Measurements from ENCODE around the gene ANKLE1.

DNA sequence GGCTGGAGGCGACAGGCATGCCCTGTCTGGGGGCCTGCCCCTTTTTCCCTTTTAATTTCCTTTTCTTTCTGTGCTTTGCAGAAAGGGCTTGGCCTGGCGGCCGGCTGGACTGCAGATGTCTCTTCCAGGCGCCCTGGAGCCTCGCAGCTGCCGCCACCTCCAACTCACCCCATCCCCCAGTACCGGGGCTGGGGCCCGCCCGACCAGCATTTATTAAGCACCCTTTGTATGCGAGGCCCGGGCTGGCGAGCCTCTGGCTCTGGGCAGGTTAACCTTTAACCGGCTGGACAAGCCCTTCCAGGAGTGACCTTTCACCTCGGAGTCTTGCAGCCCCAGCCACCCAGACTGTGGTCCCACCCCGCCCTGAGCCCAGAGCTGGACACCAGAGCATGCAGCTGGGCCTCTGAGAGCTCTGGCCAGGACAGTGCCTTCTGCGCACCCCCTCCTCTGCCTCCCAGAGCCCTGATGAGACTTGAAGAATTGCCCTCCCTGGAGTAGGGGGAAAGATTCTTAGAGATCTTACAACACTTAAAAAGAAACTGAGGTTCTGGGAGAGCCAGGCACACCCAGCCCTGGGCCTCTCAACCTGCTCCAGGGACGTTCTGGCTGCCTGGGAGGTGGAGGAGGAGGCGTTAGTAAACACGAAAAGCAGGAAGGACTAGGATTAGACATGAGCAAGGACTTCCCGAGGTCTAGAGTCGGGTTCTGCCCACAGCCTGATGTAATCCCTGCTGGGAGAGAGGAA is 34.8 kb upstream of the ANKLE1 start:
- TF ChIP-seq CTCF (IDR thresholded peaks at IDR 0.05; ENCODE audit: low read depth, low read length, poor library complexity, severe bottlenecking): no peak
- no peak for TF ChIP-seq EZH2phosphoT487 (IDR thresholded peaks at IDR 0.05; ENCODE audit: borderline replicate concordance, low read length)
